Measurements from ENCODE around the gene ASTN1.
"Not testable (repeated sequence)": the region's sequence is repeated elsewhere in the genome, so short reads cannot be mapped to it uniquely, and the experiment has no call there.

The ASTN1 gene

GRCh38 chr1:177103005-177103852, 61.3 kb downstream of the ASTN1 start:
- DNase-seq = no peak

DNA sequence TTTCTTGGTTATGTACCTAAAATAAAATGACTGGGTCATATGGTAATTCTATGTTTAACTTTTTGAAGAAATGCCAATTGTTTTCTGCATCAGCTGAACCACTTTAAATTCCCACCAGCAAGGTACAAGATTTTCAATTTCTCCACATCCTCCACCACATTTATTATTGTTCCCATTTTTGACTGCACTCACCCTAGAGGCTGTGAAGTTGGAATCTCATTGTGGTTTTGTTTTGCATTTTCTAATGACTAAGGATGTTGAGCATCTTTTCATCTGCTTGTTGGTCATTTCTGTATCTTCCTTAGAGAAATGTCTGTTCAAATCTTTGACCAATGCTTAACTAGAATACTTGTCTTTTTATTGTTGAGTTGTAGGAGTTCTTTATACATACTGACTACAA, 72.5 kb downstream of the ASTN1 start:
- DNase-seq = no peak

GRCh38 chr1:177091040-177091439, 73.5 kb downstream of the ASTN1 start:
- DNase-seq = no peak

GRCh38 chr1:177088966-177089365, 75.5 kb downstream of the ASTN1 start:
- no peak for DNase-seq

DNA sequence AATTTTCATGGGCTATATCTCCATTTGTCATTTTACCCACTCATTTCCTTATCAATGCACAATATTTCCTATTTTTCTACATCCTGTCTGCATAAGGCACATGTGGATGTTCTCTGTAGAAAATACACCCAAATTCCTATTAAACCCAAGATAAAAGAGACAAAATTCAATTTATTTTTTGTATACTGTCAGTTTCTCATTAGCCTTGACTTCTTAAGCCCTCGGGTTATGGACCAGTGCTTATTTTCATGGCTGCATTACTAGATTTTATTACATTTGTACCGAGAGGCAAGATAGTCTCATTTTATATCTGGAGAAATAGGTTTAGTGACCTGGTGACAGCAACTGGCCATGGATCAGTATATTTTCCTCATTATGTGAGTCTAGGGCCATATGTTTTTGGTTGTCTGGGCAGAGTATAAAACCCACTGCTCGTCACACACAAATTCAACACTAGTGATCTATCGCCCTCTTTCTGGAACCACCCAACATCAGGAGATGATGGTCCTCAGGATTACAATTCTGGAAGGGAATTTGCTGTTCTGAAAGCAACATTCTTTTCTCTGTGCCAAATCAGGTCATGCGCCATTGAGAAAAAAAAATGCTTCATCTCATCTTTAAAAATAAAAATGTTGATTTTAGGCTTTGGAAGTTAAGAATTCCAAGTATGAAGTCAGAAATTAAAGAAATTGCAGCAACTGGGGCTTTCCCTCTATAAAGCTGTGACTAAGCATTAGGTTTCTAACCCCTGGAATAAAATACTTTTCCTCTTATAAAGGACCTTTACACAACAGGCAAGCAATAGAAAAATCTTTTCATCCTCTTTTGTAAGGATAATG, 81.4 kb downstream of the ASTN1 start:
- no peak for DNase-seq

- no peak for DNase-seq
Observed at GRCh38 chr1:177080564-177080963, 83.9 kb downstream of the ASTN1 start.

GRCh38 chr1:177077734-177078499, 86.6 kb downstream of the ASTN1 start:
- no peak for DNase-seq

DNA sequence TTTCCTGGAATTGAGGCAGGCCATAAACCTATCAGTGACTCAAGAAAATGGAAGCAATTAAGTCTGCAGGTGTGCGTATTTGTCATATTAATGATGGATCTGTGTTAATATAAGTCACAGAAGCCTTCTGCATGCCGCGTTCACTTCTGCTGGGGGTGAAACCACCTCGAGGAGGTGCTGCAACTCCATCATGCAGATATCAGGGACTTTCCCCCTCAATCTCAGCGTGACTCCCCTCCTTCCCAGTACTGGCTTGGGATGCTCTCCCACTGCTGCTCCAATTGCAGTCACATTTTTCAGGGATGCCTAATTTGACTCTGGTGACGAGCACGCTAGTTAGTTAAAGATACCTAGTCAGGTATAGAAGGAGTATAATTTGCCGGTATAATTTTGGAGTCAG, 87.5 kb downstream of the ASTN1 start:
- no peak for DNase-seq

DNA sequence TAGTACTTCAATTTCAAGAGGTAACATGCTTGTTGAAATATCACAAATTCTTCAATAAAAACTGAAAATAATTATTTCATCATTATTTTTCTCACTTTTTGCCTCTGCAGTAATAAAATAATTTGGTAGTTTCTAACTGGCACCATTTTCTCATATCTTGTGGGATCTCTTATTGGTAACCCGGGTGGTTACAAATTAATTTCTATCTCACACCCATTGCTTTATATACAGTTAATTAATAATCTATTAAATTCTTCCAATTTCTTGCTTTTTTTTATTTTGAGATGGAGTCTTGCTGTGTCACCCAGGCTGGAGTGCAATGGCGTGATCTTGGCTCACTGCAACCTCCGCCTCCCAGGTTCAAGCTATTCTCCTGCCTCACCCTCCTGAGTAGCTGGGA, 89.7 kb downstream of the ASTN1 start:
- not testable (repeated sequence) for DNase-seq

DNA sequence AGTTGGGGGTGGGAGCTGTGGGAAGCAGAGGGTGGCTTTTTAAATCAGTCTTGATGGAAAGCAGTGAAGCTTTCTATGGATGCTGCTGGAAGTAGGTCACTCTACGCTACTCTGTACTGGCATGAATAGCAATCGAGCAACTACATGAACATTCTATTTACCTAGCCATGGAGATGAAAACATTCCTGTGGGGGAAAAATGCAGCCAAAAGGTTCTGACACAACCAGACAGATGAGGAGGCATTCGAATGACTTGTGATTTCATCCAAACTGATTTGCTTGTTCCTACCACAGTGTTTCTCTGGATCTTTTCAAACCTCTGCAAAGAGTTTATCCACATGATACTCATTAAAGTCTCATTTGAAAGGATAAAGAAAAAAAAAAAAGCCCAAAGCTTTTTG, 95.0 kb downstream of the ASTN1 start:
- no peak for DNase-seq

DNA sequence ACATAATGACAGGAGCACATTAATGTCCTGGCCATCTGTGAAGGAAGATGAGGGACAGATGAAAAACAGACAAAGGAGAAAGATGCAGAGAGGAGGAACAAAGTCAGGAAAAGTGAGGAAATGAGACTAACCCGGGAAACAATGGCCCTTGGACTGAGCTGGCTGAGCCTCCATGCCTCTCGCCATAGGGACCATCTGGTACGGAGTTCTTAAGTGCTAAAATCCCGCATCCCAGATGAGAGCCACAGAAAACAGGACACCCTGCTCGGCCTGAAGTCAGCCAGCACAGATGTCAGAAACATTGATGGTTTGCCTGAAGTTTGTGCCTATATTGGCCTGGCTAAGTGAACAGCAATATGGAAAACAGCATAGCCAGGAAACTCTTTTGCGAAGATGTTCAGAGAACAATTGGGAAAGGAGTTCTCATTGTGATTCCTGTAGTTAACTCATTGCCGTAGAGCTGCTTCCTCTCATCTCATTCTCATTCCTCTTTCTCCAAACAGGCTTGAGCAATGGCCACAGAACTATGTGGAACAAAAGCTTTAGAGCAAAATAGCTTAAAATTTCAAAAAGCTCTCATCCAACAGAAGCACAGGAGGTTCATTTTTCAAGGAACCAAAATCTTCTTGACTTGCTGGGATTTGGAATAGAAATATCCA, 96.6 kb downstream of the ASTN1 start:
- DNase-seq = no peak

DNA sequence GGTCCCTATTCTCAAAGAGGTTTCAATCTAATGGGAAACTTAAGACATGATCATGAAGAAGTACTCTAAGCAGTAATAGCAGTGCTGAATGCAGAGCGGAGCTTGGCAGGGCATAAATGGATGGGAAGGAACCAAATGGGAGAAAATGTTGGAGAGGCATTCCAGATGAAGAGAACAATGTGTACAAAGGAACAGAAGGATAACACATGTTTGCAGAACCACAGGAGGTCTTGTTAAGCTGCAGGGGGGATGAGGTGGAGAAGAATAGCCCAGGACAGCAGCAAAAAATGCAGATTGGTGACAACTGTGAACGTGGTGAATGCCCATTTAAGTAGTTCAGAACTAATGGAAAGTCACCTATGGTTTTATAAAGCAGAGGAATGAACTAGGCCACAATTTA, 99.1 kb downstream of the ASTN1 start:
- DNase-seq = no peak

DNA sequence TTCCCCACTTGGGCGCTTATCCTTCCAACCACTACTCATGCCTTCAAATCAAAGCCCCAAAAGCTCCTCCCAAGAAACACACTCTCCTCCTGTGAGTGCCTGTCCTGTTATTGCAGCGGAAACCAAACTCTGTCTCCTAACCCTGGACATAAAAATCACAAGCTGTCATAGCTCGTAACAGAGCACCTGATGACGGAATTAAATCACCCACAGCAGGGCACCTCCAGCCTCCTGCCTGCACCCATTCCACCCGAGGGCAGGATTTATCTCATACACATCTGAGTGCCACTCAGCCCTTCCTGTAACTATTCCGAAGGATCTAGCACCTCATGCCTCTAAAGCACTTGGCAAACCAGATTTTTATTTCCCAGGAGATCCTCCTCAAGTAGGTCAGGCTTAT, 100.9 kb downstream of the ASTN1 start:
- no peak for DNase-seq

GRCh38 chr1:177054542-177054941, 110.0 kb downstream of the ASTN1 start:
- DNase-seq = no peak

DNA sequence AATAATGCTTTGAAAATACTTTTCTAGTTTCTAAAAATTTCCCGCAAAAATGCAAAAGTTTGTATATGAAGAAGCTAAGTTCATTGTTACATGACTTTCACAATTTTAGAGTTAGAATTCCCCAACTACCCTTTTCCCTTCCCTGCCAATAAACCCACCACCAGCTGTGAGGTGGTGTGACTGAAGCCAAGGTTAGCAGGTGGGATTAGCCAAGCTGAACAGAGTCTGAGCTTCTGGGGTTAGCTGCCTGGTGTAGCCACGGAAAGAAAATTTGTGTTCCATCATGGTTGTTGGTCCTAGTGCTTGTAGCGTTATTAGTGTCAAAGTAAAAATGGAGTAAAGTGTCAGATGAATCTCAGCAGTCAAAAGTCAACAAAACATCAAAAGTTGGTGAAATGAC, 110.9 kb downstream of the ASTN1 start:
- DNase-seq = no peak

- DNase-seq = no peak
Observed at GRCh38 chr1:177048314-177049069, 116.0 kb downstream of the ASTN1 start.

- no peak for DNase-seq
Observed at GRCh38 chr1:177045151-177045550, 119.4 kb downstream of the ASTN1 start.

DNA sequence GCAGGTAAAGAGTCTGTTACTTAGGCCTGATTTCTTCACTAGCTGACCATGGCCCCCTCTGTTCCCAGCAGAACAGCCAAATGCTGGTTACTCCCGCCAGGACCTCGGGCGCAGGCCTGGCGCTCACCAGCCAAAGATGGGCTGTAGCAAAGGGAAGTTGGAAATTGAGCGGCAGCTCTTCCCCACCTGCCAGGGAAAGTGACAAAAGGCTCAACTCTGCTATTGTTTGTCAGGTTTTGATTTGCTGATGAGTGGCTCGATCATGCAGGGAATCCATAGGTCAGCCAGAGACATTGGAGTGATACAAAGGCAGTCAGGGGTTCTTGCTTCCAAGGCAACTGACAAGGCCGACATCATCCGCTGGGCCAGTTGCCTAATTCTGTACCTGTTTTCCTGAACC, 120.1 kb downstream of the ASTN1 start:
- no peak for DNase-seq

DNA sequence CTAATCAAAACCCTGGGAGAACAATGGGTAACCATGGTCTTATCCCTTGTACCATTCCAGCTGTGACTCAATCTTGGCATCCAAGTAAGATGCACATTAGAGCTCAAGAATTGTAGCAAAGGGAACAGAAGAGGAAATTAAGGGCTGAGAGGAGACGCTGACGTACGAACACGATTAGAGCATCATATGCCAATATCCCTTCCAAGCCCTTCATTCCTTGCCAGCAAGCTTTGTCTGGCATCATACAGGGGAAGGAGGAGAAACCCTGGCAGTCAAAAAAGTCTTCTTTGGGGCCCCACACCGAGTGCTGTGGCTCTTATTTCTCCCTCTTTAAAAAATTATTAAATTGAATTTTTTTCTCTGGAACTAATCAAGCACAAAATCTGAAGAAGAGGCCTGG, 120.9 kb downstream of the ASTN1 start:
- no peak for DNase-seq

- no peak for DNase-seq
Observed at GRCh38 chr1:177035586-177035985, 128.9 kb downstream of the ASTN1 start.

DNA sequence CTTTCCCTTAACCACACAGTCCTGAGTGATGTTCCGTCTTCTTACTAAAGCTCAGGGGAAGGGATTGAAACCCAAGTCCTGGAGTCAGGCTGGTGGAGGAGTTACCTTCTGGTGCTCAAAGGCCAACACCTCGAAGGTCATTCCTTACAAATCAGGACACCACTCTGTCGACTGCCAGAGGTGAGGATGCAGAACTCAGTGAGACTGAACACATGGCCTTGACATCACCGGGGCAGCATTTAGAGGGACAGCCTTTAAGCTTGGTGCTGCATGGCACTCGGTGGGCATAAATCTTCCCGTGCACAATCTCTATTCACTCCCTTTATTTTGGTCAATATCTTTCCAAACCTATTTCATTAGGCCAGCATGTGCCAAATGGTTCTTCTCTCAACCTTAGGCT, 130.9 kb downstream of the ASTN1 start:
- DNase-seq = no peak

GRCh38 chr1:177032434-177032833, 132.1 kb downstream of the ASTN1 start:
- DNase-seq = no peak
